ENCODE data around the gene TUBA4B. TPM values are rescaled to one million over a fixed set of nuclear protein-coding genes. Genes with fewer than 3 reads are reported as not detected.
A peak's percentile ranks its signal among the peaks of the same experiment; 100 is the strongest.

TUBA4B gene
- total and polyA plus RNA-seq, 2 donors (not counting 3 experiments of a cell fraction or from before 2014, with no cell fraction given) = not detected

DNA sequence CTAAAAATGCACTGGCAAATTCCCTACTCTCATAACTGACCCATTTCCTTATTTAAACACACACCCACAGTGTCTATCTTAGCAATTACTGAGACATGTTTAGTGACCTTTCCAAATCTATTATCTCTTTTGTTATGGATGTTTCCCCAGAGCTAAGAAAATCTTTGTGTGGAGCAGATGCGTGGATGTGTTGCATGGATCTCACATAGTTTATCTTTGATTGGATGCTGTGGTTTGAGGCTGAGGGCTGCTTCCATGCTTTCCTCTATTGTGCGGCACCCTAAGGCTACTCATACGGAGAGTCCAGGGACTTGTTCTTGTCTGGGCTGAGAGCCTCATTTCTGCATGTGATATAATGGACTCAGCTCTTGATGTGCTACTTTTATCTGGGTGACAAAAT lies 18.7 kb upstream of the TUBA4B start:
- H3K9ac ChIP-seq (replicated peaks; ENCODE audit: extremely low read depth, insufficient read depth, low read length) = no peak overlapping the region
- H3K4me2 ChIP-seq (ENCODE audit: insufficient read depth, low read length) = no peak overlapping the region
- BruUV-seq (replicated peaks) = no TSS peak
- H3K4me1 ChIP-seq (ENCODE audit: control insufficient read depth, extremely low read depth, insufficient read depth, low read length) = peaks cover 6% of the 10 kb centered on the region
- ChIA-PET POLR2A (no interaction called here), CTCF (interaction anchor here (1.0 kb wide), 1 partner anchor 61 kb away, joined by 4 read pairs; no protein-coding TSS in a partner anchor)
- intact Hi-C loops (cut with micrococcal nuclease) = no loop called here
- dilution Hi-C loops (cut with MboI; ENCODE audit: extremely low pct_ligation_motif_present, low sequenced_read_pairs) = no loop called here
- no peaks in the 10 kb centered on the region for H3K27me3 ChIP-seq (ENCODE audit: control insufficient read depth in 2 of 2, insufficient read depth in 2 of 2, low read length in 2 of 2)
- H3K36me3 ChIP-seq (ENCODE audit: control insufficient read depth in 2 of 2, extremely low read depth in 1 of 2, insufficient read depth in 2 of 2, low read length in 2 of 2) = peaks cover 2 to 35% of the 10 kb centered on the region in 2 experiments
- H3K79me2 ChIP-seq (ENCODE audit: control insufficient read depth, insufficient read depth, low read length) = peaks cover 2% of the 10 kb centered on the region
- no peaks in the 10 kb centered on the region for H3K9me3 ChIP-seq (replicated peaks; ENCODE audit: control insufficient read depth, insufficient read depth, low read length)
- no peak overlapping the region for H3K4me3 ChIP-seq (replicated peaks in 1 of 3; ENCODE audit: insufficient read depth in 1 of 3, low read depth in 1 of 3, low read length in 3 of 3)
- no peaks in the 10 kb centered on the region for H3K9me1 ChIP-seq (replicated peaks; ENCODE audit: control insufficient read depth, extremely low read depth, insufficient read depth, low read length)
- FAIRE-seq (no peak), DNase-seq (ENCODE audit: low read depth, low spot score) (no peak)
- TF ChIP-seq POLR2A (IDR thresholded peaks at IDR 0.05; ENCODE audit: low read depth, low read length) = no peak
- no peak for TF ChIP-seq EZH2 (IDR thresholded peaks at IDR 0.05; ENCODE audit: borderline replicate concordance, low read depth, low read length, severe bottlenecking)
- no peak overlapping the region for H2AFZ ChIP-seq (ENCODE audit: low read depth, low read length)
- H3K27ac ChIP-seq (ENCODE audit: insufficient read depth, low read depth, low read length) = no peak overlapping the region
- no peaks in the 10 kb centered on the region for H4K20me1 ChIP-seq (replicated peaks; ENCODE audit: control insufficient read depth, extremely low read depth, insufficient read depth, low read length)

DNA sequence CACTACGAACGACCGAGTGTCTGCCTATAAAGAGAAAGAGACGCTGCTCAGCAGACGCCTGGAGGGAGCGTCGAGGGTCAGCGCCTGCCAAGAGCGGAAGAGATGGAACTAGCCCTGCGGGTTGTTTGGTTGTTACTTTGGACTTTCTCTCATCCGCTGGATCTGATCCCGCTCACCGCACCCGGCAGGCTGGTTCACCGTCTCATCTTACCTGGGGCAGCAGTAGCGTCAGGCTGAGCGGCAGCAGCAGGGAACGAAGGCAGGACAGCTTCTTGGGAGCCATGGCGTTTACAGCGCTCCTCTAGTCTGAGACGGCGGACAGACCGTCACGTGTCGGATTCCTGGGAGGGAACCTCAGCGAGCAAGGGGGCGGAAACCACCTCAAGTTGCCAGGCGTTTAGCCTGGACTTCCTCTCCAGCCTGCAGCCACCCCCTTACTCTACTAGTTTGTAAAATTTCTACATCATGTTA lies 9.7 kb upstream of the TUBA4B start:
- Histone ChIP-seq H3K4me2 (ENCODE audit: insufficient read depth, low read length) (no peak overlapping the region), H3K9me1 (replicated peaks; ENCODE audit: control insufficient read depth, extremely low read depth, insufficient read depth, low read length) (no peaks in the 10 kb centered on the region), H3K9ac (replicated peaks; ENCODE audit: extremely low read depth, insufficient read depth, low read length) (no peak overlapping the region), H3K27me3 (ENCODE audit: control insufficient read depth in 2 of 2, insufficient read depth in 2 of 2, low read length in 2 of 2) (no peaks in the 10 kb centered on the region), H3K27ac (ENCODE audit: insufficient read depth, low read depth, low read length) (no peak overlapping the region), H3K4me3 (replicated peaks in 1 of 3; ENCODE audit: insufficient read depth in 1 of 3, low read depth in 1 of 3, low read length in 3 of 3) (peak overlapping the region in 1 of 3 experiments; percentile 19), H3K4me1 (ENCODE audit: control insufficient read depth, extremely low read depth, insufficient read depth, low read length) (peaks cover 11% of the 10 kb centered on the region), H2AFZ (ENCODE audit: low read depth, low read length) (peak overlapping the region; percentile 44), H3K9me3 (replicated peaks; ENCODE audit: control insufficient read depth, insufficient read depth, low read length) (no peaks in the 10 kb centered on the region), H3K36me3 (ENCODE audit: control insufficient read depth in 2 of 2, extremely low read depth in 1 of 2, insufficient read depth in 2 of 2, low read length in 2 of 2) (peaks cover 2% of the 10 kb centered on the region in 2 experiments), H4K20me1 (replicated peaks; ENCODE audit: control insufficient read depth, extremely low read depth, insufficient read depth, low read length) (no peaks in the 10 kb centered on the region), H3K79me2 (ENCODE audit: control insufficient read depth, insufficient read depth, low read length) (peaks cover 15% of the 10 kb centered on the region)
- CTCF ChIA-PET = interaction anchor here (1.8 kb wide), 1 partner anchor 13 kb away, joined by 5 read pairs; the partner anchor contains the start of genes ANKZF1 and ATG9A
- dilution Hi-C loops (cut with MboI; ENCODE audit: extremely low pct_ligation_motif_present, low sequenced_read_pairs) (no loop called here), intact Hi-C loops (cut with micrococcal nuclease) (no loop called here)
- POLR2A ChIA-PET = no interaction called here
- FAIRE-seq = no peak
- no TSS peak for BruUV-seq (replicated peaks)
- peak; percentile 15 for DNase-seq (ENCODE audit: low read depth, low spot score)
- TF ChIP-seq MYC (IDR thresholded peaks at IDR 0.05; ENCODE audit: low read depth, low read length) = no peak

All from endothelial cell of umbilical vein (primary cell).